GM12864 (cell line): ENCODE measurements around the gene ANTXR2.

Source experiments
- DNase-seq: peaks from one replicate; pipeline ENCODE4 v3.0.0-alpha.2; 2011; ENCODE audit warnings: low read depth
- H3K4me3 ChIP-seq: 2 replicates; pipeline ENCODE4 v1.5.1; 2011; ENCODE audit warnings: mild to moderate bottlenecking, low read depth, low read length, control low read depth
- CTCF ChIP-seq: IDR thresholded peaks from 2 replicates; pipeline ENCODE4 v1.5.1; 2011; ENCODE audit warnings: low read depth, mild to moderate bottlenecking, moderate library complexity, low read length, control low read depth, inconsistent platforms; ENCODE audit errors: missing control alignments

Gene ANTXR2

GRCh38 chr4:80076681-80077080 lies 3.7 kb upstream of the ANTXR2 start:
- DNase-seq: no peak
- H3K4me3 ChIP-seq: no peak overlapping the region
- no peak for TF ChIP-seq CTCF

- TF ChIP-seq CTCF: no peak
- no peak for DNase-seq
- no peak overlapping the region for H3K4me3 ChIP-seq
These were observed 3.1 kb upstream of the ANTXR2 start for GRCh38 chr4:80075995-80076675.

GRCh38 chr4:80074651-80075050 lies 1.6 kb upstream of the ANTXR2 start:
- no peak for TF ChIP-seq CTCF
- no peak for DNase-seq
- no peak overlapping the region for H3K4me3 ChIP-seq

- no peak for TF ChIP-seq CTCF
- DNase-seq: no peak
- H3K4me3 ChIP-seq: no peak overlapping the region
These were observed 1.0 kb upstream of the ANTXR2 start for GRCh38 chr4:80074069-80074468.

GRCh38 chr4:80073473-80074008 lies 512 bp upstream of the ANTXR2 start:
- H3K4me3 ChIP-seq: peak overlapping the region; percentile 80
- TF ChIP-seq CTCF: no peak
- no peak for DNase-seq

GRCh38 chr4:80072228-80072743 lies 743 bp downstream of the ANTXR2 start:
- peak overlapping the region; percentile 80 for H3K4me3 ChIP-seq
- TF ChIP-seq CTCF: no peak
- DNase-seq: no peak
